Neural progenitor cell (in vitro differentiated cells): ENCODE results near the gene NFIA.

ENCODE experiments used
- EZH2 ChIP-seq: fragments of 200-600 bp; sonication (generic); IDR thresholded peaks from 2 replicates; pipeline ENCODE4 v1.6.1; 2017; ENCODE audit warnings: antibody characterized with exemption, mild to moderate bottlenecking, moderate library complexity
- EZH2phosphoT487 ChIP-seq: fragments of 200-600 bp; sonication (generic); IDR thresholded peaks from 2 replicates; pipeline ENCODE4 v1.6.1; 2017; ENCODE audit warnings: antibody characterized with exemption
- TF ChIP-seq, protein P1 (sequence below): fragments of 200-600 bp; sonication (generic); IDR thresholded peaks from 2 replicates; pipeline ENCODE4 v1.5.1; 2017; ENCODE audit warnings: antibody characterized with exemption, mild to moderate bottlenecking

DNA sequence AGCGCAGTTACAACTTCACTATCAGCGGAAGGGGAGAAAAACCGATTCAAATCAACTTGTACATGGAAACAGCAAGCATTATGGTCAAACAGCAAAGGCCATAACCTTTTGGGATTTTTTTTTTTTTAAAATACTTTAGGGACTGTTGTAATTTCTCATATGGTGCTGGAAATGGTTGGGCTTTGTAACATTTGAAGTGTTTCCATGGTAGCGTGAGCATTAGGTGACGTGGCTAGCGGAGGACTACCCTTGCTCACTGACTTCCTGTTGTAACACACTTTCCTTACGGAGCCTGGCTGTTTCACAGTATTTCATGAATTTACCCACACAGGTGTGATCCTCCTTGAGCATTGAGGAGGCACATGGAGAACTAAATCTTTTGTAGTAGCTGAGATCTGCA, 373.0 kb downstream of the NFIA start:
- TF ChIP-seq, protein P1, sequence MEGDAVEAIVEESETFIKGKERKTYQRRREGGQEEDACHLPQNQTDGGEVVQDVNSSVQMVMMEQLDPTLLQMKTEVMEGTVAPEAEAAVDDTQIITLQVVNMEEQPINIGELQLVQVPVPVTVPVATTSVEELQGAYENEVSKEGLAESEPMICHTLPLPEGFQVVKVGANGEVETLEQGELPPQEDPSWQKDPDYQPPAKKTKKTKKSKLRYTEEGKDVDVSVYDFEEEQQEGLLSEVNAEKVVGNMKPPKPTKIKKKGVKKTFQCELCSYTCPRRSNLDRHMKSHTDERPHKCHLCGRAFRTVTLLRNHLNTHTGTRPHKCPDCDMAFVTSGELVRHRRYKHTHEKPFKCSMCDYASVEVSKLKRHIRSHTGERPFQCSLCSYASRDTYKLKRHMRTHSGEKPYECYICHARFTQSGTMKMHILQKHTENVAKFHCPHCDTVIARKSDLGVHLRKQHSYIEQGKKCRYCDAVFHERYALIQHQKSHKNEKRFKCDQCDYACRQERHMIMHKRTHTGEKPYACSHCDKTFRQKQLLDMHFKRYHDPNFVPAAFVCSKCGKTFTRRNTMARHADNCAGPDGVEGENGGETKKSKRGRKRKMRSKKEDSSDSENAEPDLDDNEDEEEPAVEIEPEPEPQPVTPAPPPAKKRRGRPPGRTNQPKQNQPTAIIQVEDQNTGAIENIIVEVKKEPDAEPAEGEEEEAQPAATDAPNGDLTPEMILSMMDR, result no peak
- TF ChIP-seq EZH2phosphoT487 (no peak), EZH2 (no peak)
